Gastrocnemius medialis (tissue), 4 donors: ENCODE results near the gene EPHA2. TPM values are rescaled to one million over a fixed set of nuclear protein-coding genes. Genes with fewer than 3 reads are reported as not detected.

Source experiments
- ATAC-seq, 2 donors: fragments of 150-250 bp; one replicate each; pipeline ENCODE4 v1.9.1; 2016
- DNase-seq, 2 donors: peaks; one replicate each; pipeline ENCODE4 v3.0.0-alpha.2; 2019
- H3K27ac ChIP-seq, 4 donors: fragments of 200-600 bp; sonication (generic); 1 replicate in 1 of 4; 2 replicates in 3 of 4; pipeline ENCODE4 v1.5.1; 2016 to 2018; ENCODE audit warnings: mild to moderate bottlenecking in 2 of 4, moderate library complexity in 1 of 4
- H3K27me3 ChIP-seq, 3 donors: fragments of 200-600 bp; sonication (generic) in 2 of 3; 1 replicate in 1 of 3; 2 replicates in 2 of 3; pipeline versions ENCODE4 v1.5.1 to v1.6.0; 2016 to 2019; ENCODE audit warnings: mild to moderate bottlenecking in 1 of 3, moderate library complexity in 1 of 3
- H3K36me3 ChIP-seq, 2 donors: fragments of 200-600 bp; sonication (generic) in 1 of 2; one replicate each; pipeline ENCODE4 v1.5.1; 2017 to 2018
- H3K4me1 ChIP-seq, 2 donors: fragments of 200-600 bp; sonication (generic) in 1 of 2; one replicate each; pipeline ENCODE4 v1.5.1; 2016 to 2017; ENCODE audit warnings: mild to moderate bottlenecking in 2 of 2
- H3K4me3 ChIP-seq, 4 donors: fragments of 200-600 bp; sonication (generic) in 3 of 4; 1 replicate in 1 of 4; 2 replicates in 3 of 4; pipeline ENCODE4 v1.5.1; 2016 to 2019; ENCODE audit warnings: mild to moderate bottlenecking in 2 of 4
- H3K9me3 ChIP-seq, 3 donors: fragments of 200-600 bp; sonication (generic) in 2 of 3; 1 replicate in 1 of 3; 2 replicates in 2 of 3; pipeline ENCODE4 v1.5.1; 2016 to 2019
- CTCF ChIP-seq, 5 experiments: fragments of 450-650 bp in 3 of 5; fragments of 200-600 bp in 2 of 5; sonication (generic) in 2 of 5; IDR thresholded peaks in 4 of 5; conservative IDR thresholded peaks in 1 of 5; 1 replicate in 4 of 5; 2 replicates in 1 of 5; pipeline ENCODE4 v1.5.1; 2016 to 2019; ENCODE audit warnings: antibody characterized with exemption in 5 of 5, mild to moderate bottlenecking in 3 of 5, moderate library complexity in 3 of 5
- POLR2A ChIP-seq, 2 donors: fragments of 450-650 bp; IDR thresholded peaks; one replicate each; pipeline ENCODE4 v1.6.1; 2017; ENCODE audit warnings: antibody characterized with exemption in 2 of 2, mild to moderate bottlenecking in 2 of 2, moderate library complexity in 2 of 2
- in situ Hi-C, 4 donors: fragments of 200-750 bp; cut with MboI; loops; one replicate each; pipeline versions ENCODE4 v1.15.0 to v1.8.0; 2017; ENCODE audit warnings: low sequenced_read_pairs in 4 of 4
- intact Hi-C: fragments of 100-400 bp; cut with DNase I; formaldehyde crosslinking; loops from one replicate; pipeline ENCODE4 v1.15.1; 2023; ENCODE audit warnings: low total_unique reads
- total RNA-seq, 4 donors: library from RNA; depleted of rRNA; stranded (reverse); fragments of >200 nt; gene quantifications; one replicate each; pipeline versions ENCODE4 v1.1.0 to v1.2.3, GENCODE V29; 2016

The EPHA2 gene
- total RNA-seq, 4 donors from 2014 or later, result 1.2 to 6.4 (median 2.9) TPM

- no peak for DNase-seq
- no peak for ATAC-seq
These were observed 34.9 kb downstream of the EPHA2 start for GRCh38 chr1:16120940-16121410.

GRCh38 chr1:16120407-16120806 is 35.5 kb downstream of the EPHA2 start:
- H3K4me1 ChIP-seq, result no peaks in the 10 kb centered on the region
- no peak for DNase-seq
- H3K27me3 ChIP-seq, result no peaks in the 10 kb centered on the region
- H3K27ac ChIP-seq, result no peak overlapping the region
- no peak for TF ChIP-seq POLR2A (IDR thresholded peaks at IDR 0.05)
- TF ChIP-seq CTCF (IDR thresholded peaks at IDR 0.05 in 4 of 5, conservative IDR thresholded peaks at IDR 0.05 in 1 of 5), result no peak
- in situ Hi-C loops, result no loop called here
- intact Hi-C loops, result no loop called here
- no peaks in the 10 kb centered on the region for H3K9me3 ChIP-seq
- ATAC-seq, result no peak
- H3K4me3 ChIP-seq, result no peak overlapping the region
- H3K36me3 ChIP-seq, result no peaks in the 10 kb centered on the region

More at GRCh38 chr1:16120940-16121410, 34.9 kb downstream of the EPHA2 start:
- H3K9me3 ChIP-seq, result no peaks in the 10 kb centered on the region
- in situ Hi-C loops (no loop called here), intact Hi-C loops (no loop called here)
- TF ChIP-seq POLR2A (IDR thresholded peaks at IDR 0.05) (no peak), CTCF (IDR thresholded peaks at IDR 0.05 in 4 of 5, conservative IDR thresholded peaks at IDR 0.05 in 1 of 5) (no peak)
- no peak overlapping the region for H3K27ac ChIP-seq
- H3K36me3 ChIP-seq, result no peaks in the 10 kb centered on the region
- no peaks in the 10 kb centered on the region for H3K27me3 ChIP-seq
- H3K4me3 ChIP-seq, result no peak overlapping the region
- H3K4me1 ChIP-seq, result no peaks in the 10 kb centered on the region

GRCh38 chr1:16119926-16120325 is 35.9 kb downstream of the EPHA2 start:
- Histone ChIP-seq H3K27me3 (no peaks in the 10 kb centered on the region), H3K36me3 (no peaks in the 10 kb centered on the region), H3K4me3 (no peak overlapping the region), H3K4me1 (no peaks in the 10 kb centered on the region), H3K9me3 (no peaks in the 10 kb centered on the region), H3K27ac (no peak overlapping the region)
- no peak for ATAC-seq
- TF ChIP-seq POLR2A (IDR thresholded peaks at IDR 0.05) (no peak), CTCF (IDR thresholded peaks at IDR 0.05 in 4 of 5, conservative IDR thresholded peaks at IDR 0.05 in 1 of 5) (no peak)
- in situ Hi-C loops, result no loop called here
- DNase-seq, result no peak
- intact Hi-C loops, result no loop called here

- intact Hi-C loops (no loop called here), in situ Hi-C loops (no loop called here)
- H3K36me3 ChIP-seq, result no peaks in the 10 kb centered on the region
- no peak for TF ChIP-seq CTCF (IDR thresholded peaks at IDR 0.05 in 4 of 5, conservative IDR thresholded peaks at IDR 0.05 in 1 of 5)
- TF ChIP-seq POLR2A (IDR thresholded peaks at IDR 0.05), result no peak
- no peak for ATAC-seq
- H3K27ac ChIP-seq, result no peak overlapping the region
- no peaks in the 10 kb centered on the region for H3K27me3 ChIP-seq
- DNase-seq, result no peak
- H3K4me1 ChIP-seq, result no peaks in the 10 kb centered on the region
- H3K9me3 ChIP-seq, result no peaks in the 10 kb centered on the region
- no peak overlapping the region for H3K4me3 ChIP-seq
These were observed 36.4 kb downstream of the EPHA2 start for GRCh38 chr1:16119504-16119903.

- Histone ChIP-seq H3K9me3 (no peaks in the 10 kb centered on the region), H3K36me3 (no peaks in the 10 kb centered on the region), H3K4me3 (no peak overlapping the region), H3K4me1 (no peaks in the 10 kb centered on the region), H3K27ac (no peak overlapping the region), H3K27me3 (no peaks in the 10 kb centered on the region)
- TF ChIP-seq CTCF (IDR thresholded peaks at IDR 0.05 in 4 of 5, conservative IDR thresholded peaks at IDR 0.05 in 1 of 5), result no peak
- TF ChIP-seq POLR2A (IDR thresholded peaks at IDR 0.05), result no peak
- in situ Hi-C loops (no loop called here), intact Hi-C loops (no loop called here)
- DNase-seq, result no peak
- no peak for ATAC-seq
These were observed 37.2 kb downstream of the EPHA2 start for GRCh38 chr1:16118706-16119105.
